Measurements from ENCODE around the gene ACOT11.

Gene ACOT11

DNA sequence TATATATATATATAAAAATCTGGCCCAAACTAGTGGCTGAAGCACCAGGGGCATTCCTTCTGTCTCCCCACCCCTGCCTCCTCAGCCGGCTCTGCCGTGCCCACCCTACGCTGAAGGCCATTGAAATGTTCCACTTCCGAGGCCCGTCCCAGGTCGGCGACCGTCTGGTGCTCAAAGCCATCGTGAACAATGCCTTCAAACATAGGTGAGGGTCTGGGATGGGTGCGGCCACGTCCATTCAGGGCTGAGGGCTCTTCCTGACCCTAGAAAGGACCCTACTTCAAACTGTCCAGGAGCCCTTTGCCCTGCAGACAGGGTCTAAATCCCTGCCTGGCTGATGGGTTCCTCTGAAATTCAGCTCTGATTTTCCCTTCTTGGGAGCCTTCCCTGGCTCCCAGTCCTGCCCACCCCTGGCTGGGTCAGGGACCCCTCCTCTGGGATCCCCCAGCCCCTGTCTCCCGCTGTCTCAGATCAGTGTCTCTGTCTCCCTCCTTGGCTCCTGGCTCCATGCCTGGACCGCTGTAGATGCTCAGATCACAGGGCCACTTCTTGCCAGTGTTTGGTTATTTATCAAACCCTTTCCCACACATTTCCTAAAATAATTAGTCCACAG, 51.3 kb downstream of the ACOT11 start:
- Histone ChIP-seq H3K36me3 (ENCODE audit: insufficient read depth, low read length) (no peaks in the 10 kb centered on the region), H3K9ac (ENCODE audit: low read depth, low read length) (no peak overlapping the region), H3K4me1 (ENCODE audit: insufficient read depth, low read length) (peaks cover 5% of the 10 kb centered on the region; the same call in 1 of the 2 replicates), H3K9me3 (ENCODE audit: control insufficient read depth, insufficient read depth, low read length) (no peaks in the 10 kb centered on the region)

DNA sequence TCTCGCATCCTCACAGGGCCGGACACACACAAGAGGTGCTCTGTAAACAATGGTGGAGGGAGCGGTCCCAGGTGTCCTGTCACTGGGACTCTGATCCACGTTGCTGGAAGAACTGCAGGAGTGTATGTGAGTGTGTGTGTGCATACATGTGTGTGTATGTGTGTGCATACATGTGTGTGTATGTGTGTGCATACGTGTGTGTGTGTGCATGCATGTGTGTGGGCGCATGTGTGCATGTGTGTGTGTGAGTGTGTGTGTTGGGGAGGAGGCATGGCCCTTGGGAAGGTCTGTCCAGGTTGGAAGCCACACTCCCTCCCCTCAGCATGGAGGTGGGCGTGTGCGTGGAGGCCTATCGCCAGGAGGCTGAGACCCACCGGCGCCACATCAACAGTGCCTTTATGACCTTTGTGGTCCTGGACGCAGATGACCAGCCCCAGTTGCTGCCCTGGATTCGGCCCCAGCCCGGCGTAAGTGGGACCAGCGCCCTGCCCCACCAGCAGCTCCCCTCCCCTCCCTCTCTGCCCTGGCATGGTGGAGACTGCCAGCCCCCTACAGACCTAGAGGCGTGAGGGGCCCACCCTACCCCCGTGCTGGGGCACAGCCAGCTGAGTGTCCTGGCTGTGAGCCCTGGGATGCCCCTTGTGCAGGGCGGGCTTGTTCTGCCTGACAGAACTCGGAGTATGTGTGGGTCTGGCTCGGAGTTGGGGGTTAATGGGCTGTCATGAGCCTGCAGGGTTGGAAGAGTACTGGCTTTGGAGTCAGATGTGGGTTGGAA, 53.1 kb downstream of the ACOT11 start:
- H3K9me3 ChIP-seq (ENCODE audit: control insufficient read depth, insufficient read depth, low read length) = no peaks in the 10 kb centered on the region
- no peak overlapping the region for H3K9ac ChIP-seq (ENCODE audit: low read depth, low read length)
- no peaks in the 10 kb centered on the region for H3K36me3 ChIP-seq (ENCODE audit: insufficient read depth, low read length)
- H3K4me1 ChIP-seq (ENCODE audit: insufficient read depth, low read length) = peaks cover 5% of the 10 kb centered on the region; the same call in 1 of the 2 replicates

DNA sequence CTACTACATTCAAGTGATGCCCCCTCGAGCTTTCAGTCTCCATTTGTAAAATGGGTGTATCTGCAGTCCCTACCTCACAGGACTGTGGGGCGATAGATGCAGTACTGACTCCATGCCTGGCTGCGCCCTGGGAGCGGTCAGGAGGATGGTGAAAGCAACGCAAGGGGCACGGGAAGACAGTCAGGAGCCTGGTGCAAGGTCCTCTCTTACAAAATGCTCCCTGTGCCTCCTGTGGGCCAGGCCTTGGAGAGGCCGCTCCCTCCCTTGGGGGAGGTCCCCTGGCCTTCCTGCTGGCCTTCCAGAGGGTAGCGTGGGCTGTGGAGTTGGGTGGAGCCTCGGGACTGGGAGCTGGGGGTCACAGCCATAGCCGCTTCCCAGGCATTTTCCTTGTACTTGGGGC, 53.7 kb downstream of the ACOT11 start:
- Histone ChIP-seq H3K36me3 (ENCODE audit: insufficient read depth, low read length) (no peaks in the 10 kb centered on the region), H3K9ac (ENCODE audit: low read depth, low read length) (no peak overlapping the region), H3K4me1 (ENCODE audit: insufficient read depth, low read length) (peaks cover 5% of the 10 kb centered on the region; the same call in 1 of the 2 replicates), H3K9me3 (ENCODE audit: control insufficient read depth, insufficient read depth, low read length) (no peaks in the 10 kb centered on the region)

DNA sequence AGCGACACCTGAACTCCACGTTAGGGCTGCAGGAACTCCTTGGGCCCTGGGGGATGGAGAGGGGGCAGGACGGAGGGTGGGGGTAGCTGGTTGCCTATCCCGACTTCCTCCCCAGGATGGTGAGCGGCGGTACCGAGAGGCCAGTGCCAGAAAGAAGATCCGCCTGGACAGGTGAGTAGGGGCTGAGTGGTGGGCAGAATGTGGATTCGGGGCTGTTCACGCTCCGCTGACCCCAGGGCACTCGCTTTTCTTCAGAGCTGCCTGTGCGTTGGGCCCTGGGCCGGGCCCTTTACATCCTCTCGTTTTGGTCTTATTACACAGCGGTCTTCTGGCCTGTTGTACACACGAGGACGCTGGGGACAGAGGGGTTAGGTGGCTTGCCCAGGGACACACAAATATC, 54.5 kb downstream of the ACOT11 start:
- Histone ChIP-seq H3K9me3 (ENCODE audit: control insufficient read depth, insufficient read depth, low read length) (no peaks in the 10 kb centered on the region), H3K36me3 (ENCODE audit: insufficient read depth, low read length) (no peaks in the 10 kb centered on the region), H3K9ac (ENCODE audit: low read depth, low read length) (no peak overlapping the region), H3K4me1 (ENCODE audit: insufficient read depth, low read length) (peaks cover 5% of the 10 kb centered on the region; the same call in 1 of the 2 replicates)

DNA sequence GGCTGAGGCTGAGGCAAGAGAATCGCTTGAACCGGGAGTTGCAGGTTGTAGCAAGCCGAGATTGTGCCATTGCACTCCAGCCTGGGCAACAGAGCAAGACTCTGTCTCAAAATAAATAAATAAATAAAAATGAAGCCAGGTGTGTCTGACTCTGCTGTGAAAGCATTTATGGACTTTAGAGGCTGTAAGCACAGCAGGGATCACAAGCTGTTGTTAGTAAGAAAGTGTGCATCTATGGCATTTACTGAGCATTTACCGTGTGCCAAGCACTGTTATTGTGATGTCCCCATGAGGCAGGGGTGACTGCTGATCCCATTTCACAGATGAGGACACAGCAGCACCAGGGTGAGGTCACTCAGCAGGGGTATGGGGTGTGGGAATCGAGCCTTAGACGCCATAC, 55.2 kb downstream of the ACOT11 start:
- Histone ChIP-seq H3K36me3 (ENCODE audit: insufficient read depth, low read length) (no peaks in the 10 kb centered on the region), H3K4me1 (ENCODE audit: insufficient read depth, low read length) (no peaks in the 10 kb centered on the region; the same call in 1 of the 2 replicates), H3K9me3 (ENCODE audit: control insufficient read depth, insufficient read depth, low read length) (no peaks in the 10 kb centered on the region), H3K9ac (ENCODE audit: low read depth, low read length) (no peak overlapping the region)

DNA sequence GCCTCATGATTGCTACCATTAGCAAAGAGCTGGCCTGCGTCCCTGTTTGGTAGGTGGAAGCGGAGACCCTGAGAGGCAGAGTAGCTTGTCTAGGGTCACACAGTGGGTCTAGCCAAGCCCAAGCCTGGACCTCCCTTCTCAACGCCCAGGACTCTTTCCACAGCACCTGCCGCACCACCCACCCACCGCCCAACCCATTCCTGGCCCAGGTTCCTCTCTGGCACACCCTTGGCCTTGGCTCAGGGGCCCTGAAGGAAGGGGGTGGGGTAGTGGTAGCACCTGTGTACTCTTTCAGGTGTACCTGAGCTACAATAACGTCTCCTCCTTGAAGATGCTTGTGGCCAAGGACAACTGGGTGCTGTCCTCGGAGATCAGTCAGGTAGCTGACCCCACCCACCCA, 56.0 kb downstream of the ACOT11 start:
- Histone ChIP-seq H3K4me1 (ENCODE audit: insufficient read depth, low read length) (no peaks in the 10 kb centered on the region; the same call in 1 of the 2 replicates), H3K9me3 (ENCODE audit: control insufficient read depth, insufficient read depth, low read length) (no peaks in the 10 kb centered on the region), H3K36me3 (ENCODE audit: insufficient read depth, low read length) (no peaks in the 10 kb centered on the region), H3K9ac (ENCODE audit: low read depth, low read length) (no peak overlapping the region)

DNA sequence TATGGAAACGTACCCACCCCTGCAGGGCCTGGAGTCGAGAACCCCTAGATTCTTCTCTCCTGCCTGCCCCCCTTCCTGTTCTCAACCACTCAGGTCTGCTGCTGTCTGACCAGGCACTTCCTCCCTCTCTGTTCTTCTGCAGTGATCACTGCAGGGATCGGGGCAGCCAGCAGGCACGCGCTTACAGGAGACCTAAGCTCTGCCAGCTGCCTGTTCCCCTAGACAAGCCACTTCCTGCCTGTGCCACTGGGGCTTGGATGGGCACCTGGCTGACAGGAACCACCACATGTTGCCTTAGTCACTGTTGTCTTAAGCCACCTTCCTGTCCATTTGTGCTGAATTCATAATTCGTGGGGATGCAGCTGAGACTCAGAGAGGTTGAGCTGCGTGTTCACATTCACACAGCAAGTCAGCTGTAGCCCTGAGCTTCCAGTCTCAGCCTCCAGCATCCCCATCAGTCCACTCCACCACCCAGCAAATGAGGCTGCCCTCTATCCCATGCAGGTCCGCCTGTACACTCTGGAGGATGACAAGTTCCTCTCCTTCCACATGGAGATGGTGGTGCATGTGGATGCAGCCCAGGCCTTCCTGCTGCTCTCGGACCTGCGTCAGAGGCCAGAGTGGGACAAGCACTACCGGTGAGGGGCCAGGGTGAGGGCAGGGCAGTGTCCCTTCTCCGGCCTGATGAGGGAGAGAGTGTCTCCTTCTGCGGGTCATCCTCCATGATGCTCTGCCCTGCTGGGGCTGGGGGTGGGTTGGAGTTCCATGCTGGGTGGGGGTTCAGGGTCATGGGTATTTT, 56.7 kb downstream of the ACOT11 start:
- no peaks in the 10 kb centered on the region for H3K9me3 ChIP-seq (ENCODE audit: control insufficient read depth, insufficient read depth, low read length)
- no peaks in the 10 kb centered on the region for H3K36me3 ChIP-seq (ENCODE audit: insufficient read depth, low read length)
- H3K4me1 ChIP-seq (ENCODE audit: insufficient read depth, low read length) = no peaks in the 10 kb centered on the region; the same call in 1 of the 2 replicates
- H3K9ac ChIP-seq (ENCODE audit: low read depth, low read length) = no peak overlapping the region

DNA sequence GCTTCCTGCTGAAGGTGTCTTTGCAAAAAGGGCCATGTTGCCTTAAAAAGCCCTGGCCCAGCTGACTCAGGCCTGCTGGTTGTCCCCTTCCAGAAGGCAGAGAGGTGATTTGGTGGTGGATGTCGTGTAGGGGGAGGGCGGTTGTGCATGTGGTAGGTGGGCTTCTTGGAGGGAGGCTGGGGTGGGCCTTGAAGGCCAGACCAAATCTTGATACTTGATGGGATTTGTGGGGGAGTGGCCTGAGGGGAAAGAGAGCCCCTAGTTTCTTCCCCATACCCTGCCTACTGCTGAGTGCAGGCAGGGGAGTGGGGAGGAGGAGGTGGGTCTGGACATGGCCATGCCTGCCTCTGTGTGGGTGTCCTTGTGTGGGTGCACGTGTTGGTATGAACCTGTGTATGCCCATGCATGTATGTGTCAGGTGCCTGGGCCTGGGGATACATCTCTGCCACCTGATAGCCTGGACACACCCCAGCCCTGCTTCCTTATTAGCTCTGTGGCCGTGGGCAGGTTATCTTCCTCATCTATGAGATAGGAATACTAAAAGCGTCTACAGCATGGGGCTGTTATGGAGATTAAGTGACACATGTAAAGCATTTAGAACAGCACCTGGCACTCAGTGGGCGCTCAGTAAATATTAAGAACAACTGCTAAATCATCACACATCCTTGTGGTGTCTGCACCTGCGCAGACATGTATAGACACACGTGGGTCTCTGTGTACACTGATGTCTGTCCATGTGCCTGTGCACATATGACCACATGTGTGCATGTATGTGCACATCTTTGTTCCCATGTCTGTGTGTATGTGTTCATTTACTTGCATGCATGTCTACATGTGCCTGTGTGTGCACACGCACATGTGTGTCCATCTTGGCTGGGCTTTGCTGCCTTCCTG, 58.3 kb downstream of the ACOT11 start:
- H3K9ac ChIP-seq (ENCODE audit: low read depth, low read length) = no peak overlapping the region
- H3K9me3 ChIP-seq (ENCODE audit: control insufficient read depth, insufficient read depth, low read length) = no peaks in the 10 kb centered on the region
- no peaks in the 10 kb centered on the region for H3K36me3 ChIP-seq (ENCODE audit: insufficient read depth, low read length)
- H3K4me1 ChIP-seq (ENCODE audit: insufficient read depth, low read length) = peaks cover 4% of the 10 kb centered on the region; the same call in 1 of the 2 replicates

DNA sequence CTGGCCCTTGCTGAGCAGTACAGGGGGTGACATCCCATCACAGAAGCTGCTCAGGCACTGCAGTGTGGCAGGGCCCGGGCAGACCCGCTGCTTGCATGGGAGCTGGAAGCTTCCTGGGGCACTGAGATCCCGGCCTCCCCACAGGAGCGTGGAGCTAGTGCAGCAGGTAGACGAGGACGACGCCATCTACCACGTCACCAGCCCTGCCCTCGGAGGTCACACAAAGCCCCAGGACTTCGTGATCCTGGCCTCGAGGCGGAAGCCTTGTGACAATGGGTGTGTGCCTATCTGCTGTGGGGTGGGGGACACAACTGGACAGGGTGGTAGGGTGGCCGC, 58.9 kb downstream of the ACOT11 start:
- Histone ChIP-seq H3K9me3 (ENCODE audit: control insufficient read depth, insufficient read depth, low read length) (no peaks in the 10 kb centered on the region), H3K36me3 (ENCODE audit: insufficient read depth, low read length) (no peaks in the 10 kb centered on the region), H3K4me1 (ENCODE audit: insufficient read depth, low read length) (peaks cover 9% of the 10 kb centered on the region; the same call in 1 of the 2 replicates), H3K9ac (ENCODE audit: low read depth, low read length) (no peak overlapping the region)

DNA sequence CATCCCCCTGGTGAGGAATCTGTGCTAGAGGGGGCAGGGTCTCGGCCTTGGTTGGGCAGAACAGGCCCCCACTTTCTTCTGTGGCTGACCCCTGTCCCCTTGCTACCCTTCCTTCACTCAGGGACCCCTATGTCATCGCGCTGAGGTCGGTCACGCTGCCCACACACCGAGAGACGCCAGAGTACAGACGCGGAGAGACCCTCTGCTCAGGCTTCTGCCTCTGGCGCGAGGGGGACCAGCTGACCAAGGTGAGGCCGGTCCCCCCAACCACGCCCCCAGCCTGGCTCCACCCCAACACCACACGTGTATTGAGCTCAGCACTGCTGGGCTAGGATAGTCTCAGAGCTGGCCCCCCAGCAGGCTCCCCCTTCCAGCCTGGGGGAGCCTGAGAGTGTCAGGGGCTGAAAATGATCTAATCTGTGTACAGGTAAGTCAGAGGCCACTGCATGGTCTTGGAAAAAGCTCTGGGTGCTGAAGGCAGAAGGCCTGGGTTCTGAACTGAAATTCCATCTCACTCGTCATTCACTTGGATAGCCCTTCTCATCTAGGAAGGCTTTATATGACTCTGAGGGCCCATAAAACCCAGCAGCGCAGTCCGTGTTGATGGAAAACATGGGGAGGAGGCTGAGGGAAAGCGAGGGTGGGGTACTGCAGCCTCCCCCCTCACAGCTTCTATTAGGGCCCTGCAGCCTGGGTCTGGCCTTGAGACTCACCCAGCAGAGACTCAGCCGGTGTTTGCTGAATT, 60.0 kb downstream of the ACOT11 start:
- Histone ChIP-seq H3K4me1 (ENCODE audit: insufficient read depth, low read length) (peaks cover 9% of the 10 kb centered on the region; the same call in 1 of the 2 replicates), H3K9ac (ENCODE audit: low read depth, low read length) (no peak overlapping the region), H3K36me3 (ENCODE audit: insufficient read depth, low read length) (no peaks in the 10 kb centered on the region), H3K9me3 (ENCODE audit: control insufficient read depth, insufficient read depth, low read length) (no peaks in the 10 kb centered on the region)

DNA sequence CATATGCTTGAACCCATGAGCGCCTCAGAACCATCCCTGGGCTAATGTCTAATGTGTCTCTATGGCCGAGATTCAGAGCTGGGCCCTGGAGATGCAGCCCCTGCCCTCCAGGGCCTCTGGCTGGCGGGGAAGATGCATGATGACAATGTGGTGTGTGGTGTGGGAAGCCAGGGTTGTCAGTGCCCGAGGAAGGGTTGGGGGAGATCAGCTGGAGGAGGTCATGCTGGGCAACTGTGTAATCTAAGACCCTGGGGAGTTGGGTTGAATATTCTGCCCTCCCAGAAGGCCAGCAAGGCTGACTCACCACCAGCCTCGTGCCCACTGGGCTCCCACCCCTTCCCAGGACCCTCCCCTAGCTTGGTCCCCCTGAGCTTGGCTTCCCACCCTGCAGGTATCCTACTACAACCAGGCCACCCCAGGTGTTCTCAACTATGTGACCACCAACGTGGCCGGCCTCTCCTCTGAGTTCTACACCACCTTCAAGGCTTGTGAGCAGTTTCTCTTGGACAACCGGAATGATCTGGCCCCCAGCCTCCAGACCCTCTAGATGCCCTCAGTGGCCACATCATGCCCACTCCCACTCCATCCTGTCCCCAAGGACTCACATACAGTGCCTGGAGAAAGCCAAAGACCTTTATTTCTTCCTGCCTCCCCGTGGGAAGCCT, 60.7 kb downstream of the ACOT11 start:
- H3K9ac ChIP-seq (ENCODE audit: low read depth, low read length) = no peak overlapping the region
- H3K4me1 ChIP-seq (ENCODE audit: insufficient read depth, low read length) = peaks cover 9% of the 10 kb centered on the region; the same call in 1 of the 2 replicates
- no peaks in the 10 kb centered on the region for H3K36me3 ChIP-seq (ENCODE audit: insufficient read depth, low read length)
- H3K9me3 ChIP-seq (ENCODE audit: control insufficient read depth, insufficient read depth, low read length) = no peaks in the 10 kb centered on the region

DNA sequence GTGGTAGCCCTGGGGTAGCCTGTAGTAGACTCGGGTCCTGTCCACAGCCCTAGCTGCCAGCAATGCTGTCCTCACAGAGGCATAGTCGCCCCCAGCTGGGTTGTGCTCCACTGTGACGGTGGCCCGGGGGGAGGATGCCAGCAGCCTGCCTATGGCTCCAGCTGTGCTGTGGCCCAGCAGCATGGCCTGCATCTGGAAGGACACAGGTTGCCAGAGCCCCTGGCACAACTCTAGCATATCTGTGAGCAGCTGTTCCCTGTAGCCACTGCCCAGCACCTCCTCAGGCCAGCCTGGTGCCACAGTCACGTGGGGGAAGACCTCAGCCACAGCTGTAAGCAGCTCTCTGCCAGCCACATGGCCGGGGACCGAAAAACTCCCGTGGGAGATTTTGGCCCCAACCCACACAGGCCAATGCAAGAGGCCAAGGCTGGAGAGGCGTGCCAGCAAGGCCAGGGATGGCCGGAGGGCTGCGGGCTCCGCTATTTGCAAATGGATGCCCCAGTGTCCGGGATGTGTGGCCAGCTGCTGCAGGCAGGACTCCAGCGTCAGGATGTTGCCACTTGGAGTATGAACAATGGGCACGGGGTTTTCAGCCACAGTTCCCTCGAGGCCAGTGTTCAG, 61.4 kb downstream of the ACOT11 start:
- Histone ChIP-seq H3K9me3 (ENCODE audit: control insufficient read depth, insufficient read depth, low read length) (no peaks in the 10 kb centered on the region), H3K9ac (ENCODE audit: low read depth, low read length) (no peak overlapping the region), H3K36me3 (ENCODE audit: insufficient read depth, low read length) (no peaks in the 10 kb centered on the region), H3K4me1 (ENCODE audit: insufficient read depth, low read length) (peaks cover 9% of the 10 kb centered on the region; the same call in 1 of the 2 replicates)
